ENCODE measurements around the gene PSMA5. TPM values are rescaled to one million over a fixed set of nuclear protein-coding genes. Genes with fewer than 3 reads are reported as not detected.

The PSMA5 gene
- total and polyA plus RNA-seq, 2 of the 13 experiments (the other 11 are each of a cell fraction or from before 2014, with no cell fraction given): 140 to 169 TPM

DNA sequence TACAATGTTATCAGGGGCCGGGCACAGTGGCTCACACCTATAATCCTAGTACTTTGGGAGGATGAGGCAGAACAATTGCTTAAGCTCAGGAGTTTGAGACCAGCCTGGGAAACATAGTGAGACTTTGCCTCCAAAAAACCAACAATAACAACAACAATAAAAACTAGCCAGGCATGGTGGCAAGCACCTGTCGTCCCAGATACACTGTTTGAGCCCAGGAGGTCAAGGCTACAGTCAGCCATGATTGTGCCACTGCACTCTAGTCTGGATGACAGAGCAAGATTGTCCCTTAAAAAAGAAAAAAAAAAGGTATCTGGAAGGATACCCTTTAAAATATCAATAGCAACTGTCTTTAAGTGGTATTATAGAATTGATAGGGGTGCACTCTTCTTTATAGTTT lies 44.7 kb downstream of the PSMA5 start (continued):
- no peak for TF ChIP-seq E2F5 (CRISPR knock-in tag; conservative IDR thresholded peaks at IDR 0.05)
- TF ChIP-seq ZNF367 (CRISPR knock-in tag; IDR thresholded peaks at IDR 0.05; ENCODE audit: borderline replicate concordance): no peak
- TF ChIP-seq SALL1 (CRISPR knock-in tag; IDR thresholded peaks at IDR 0.05): peak; percentile 33; the same call in 1 of the 2 replicates
- TF ChIP-seq SOX13 (IDR thresholded peaks at IDR 0.05): no peak
- TF ChIP-seq SOX13 (CRISPR knock-in tag; conservative IDR thresholded peaks at IDR 0.05 in 1 of 2, IDR thresholded peaks at IDR 0.05 in 1 of 2): peak in 1 of 2 experiments; percentile 55; a peak in 2 of 4 replicates
- no peak for TF ChIP-seq ZSCAN30 (CRISPR knock-in tag; IDR thresholded peaks at IDR 0.05)
- peak; percentile 64; the same call in 1 of the 2 replicates for TF ChIP-seq RARA (CRISPR knock-in tag; IDR thresholded peaks at IDR 0.05)
- TF ChIP-seq NR2F6 (IDR thresholded peaks at IDR 0.05): peak; percentile 71
- peak; percentile 84 for TF ChIP-seq NR2F6 (CRISPR knock-in tag; IDR thresholded peaks at IDR 0.05)
- TF ChIP-seq ZNF609 (CRISPR knock-in tag; IDR thresholded peaks at IDR 0.05; ENCODE audit: borderline replicate concordance): no peak
- TF ChIP-seq HMGA1 (CRISPR knock-in tag; conservative IDR thresholded peaks at IDR 0.05): no peak
- TF ChIP-seq ZNF549 (CRISPR knock-in tag; IDR thresholded peaks at IDR 0.05): no peak
- no peak for TF ChIP-seq ZNF570 (CRISPR knock-in tag; IDR thresholded peaks at IDR 0.05; ENCODE audit: borderline replicate concordance)
- TF ChIP-seq NR2F2 (IDR thresholded peaks at IDR 0.05; ENCODE audit: borderline replicate concordance, low read depth): no peak
- TF ChIP-seq, protein P1, sequence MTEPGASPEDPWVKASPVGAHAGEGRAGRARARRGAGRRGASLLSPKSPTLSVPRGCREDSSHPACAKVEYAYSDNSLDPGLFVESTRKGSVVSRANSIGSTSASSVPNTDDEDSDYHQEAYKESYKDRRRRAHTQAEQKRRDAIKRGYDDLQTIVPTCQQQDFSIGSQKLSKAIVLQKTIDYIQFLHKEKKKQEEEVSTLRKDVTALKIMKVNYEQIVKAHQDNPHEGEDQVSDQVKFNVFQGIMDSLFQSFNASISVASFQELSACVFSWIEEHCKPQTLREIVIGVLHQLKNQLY (CRISPR knock-in tag; IDR thresholded peaks at IDR 0.05): no peak
- TF ChIP-seq ATRX (CRISPR knock-in tag; IDR thresholded peaks at IDR 0.05; ENCODE audit: borderline replicate concordance): no peak
- no peak for TF ChIP-seq RFXANK (CRISPR knock-in tag; IDR thresholded peaks at IDR 0.05)
- no peak for TF ChIP-seq ZBTB44 (CRISPR knock-in tag; IDR thresholded peaks at IDR 0.05)
- TF ChIP-seq, protein P2, sequence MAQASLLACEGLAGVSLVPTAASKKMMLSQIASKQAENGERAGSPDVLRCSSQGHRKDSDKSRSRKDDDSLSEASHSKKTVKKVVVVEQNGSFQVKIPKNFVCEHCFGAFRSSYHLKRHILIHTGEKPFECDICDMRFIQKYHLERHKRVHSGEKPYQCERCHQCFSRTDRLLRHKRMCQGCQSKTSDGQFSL (CRISPR knock-in tag; IDR thresholded peaks at IDR 0.05): no peak
- no peak for TF ChIP-seq ARID2 (CRISPR knock-in tag; IDR thresholded peaks at IDR 0.05; ENCODE audit: borderline replicate concordance)
- TF ChIP-seq, protein P3, sequence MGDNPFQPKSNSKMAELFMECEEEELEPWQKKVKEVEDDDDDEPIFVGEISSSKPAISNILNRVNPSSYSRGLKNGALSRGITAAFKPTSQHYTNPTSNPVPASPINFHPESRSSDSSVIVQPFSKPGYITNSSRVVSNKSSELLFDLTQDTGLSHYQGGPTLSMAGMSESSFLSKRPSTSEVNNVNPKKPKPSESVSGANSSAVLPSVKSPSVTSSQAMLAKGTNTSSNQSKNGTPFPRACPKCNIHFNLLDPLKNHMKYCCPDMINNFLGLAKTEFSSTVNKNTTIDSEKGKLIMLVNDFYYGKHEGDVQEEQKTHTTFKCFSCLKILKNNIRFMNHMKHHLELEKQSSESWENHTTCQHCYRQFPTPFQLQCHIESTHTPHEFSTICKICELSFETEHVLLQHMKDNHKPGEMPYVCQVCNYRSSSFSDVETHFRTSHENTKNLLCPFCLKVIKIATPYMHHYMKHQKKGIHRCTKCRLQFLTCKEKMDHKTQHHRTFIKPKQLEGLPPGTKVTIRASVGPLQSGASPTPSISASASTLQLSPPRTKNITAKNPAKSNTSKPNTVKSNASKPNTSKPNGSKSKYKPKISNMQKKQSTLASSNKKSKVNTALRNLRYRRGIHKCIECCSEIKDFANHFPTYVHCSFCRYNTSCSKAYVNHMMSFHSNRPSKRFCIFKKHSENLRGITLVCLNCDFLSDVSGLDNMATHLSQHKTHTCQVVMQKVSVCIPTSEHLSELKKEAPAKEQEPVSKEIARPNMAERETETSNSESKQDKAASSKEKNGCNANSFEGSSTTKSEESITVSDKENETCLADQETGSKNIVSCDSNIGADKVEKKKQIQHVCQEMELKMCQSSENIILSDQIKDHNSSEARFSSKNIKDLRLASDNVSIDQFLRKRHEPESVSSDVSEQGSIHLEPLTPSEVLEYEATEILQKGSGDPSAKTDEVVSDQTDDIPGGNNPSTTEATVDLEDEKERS (CRISPR knock-in tag; IDR thresholded peaks at IDR 0.05): no peak
